Central memory CD8-positive, alpha-beta T cell (primary cell): Measurements from ENCODE around the gene NUDT22.
A peak's percentile ranks its signal among the peaks of the same experiment; 100 is the strongest.
"Not testable (repeated sequence)": the region's sequence is repeated elsewhere in the genome, so short reads cannot be mapped to it uniquely, and the experiment has no call there.

ENCODE experiments used
- ATAC-seq: fragments of 150-1000 bp; cut with Tn5 transposase; replicated peaks from 2 replicates; pipeline ENCODE4 v1.10.0; 2022; ENCODE audit warnings: mild to moderate bottlenecking, moderate FRiP score, moderate number of reproducible peaks; ENCODE audit not compliant: poor library complexity, severe bottlenecking; ENCODE audit errors: extremely low read depth
- DNase-seq, 2 donors: peaks; one replicate each; pipeline ENCODE4 v3.0.0; 2021; ENCODE audit warnings: low spot score in 2 of 2
- H3K27ac Mint-ChIP-seq: one replicate; pipeline ENCODE4 v1.8.0; 2022; ENCODE audit warnings: low read depth, mild to moderate bottlenecking, moderate library complexity, mixed read lengths
- H3K27me3 Mint-ChIP-seq: one replicate; pipeline ENCODE4 v1.8.0; 2022; ENCODE audit warnings: mixed read lengths
- H3K36me3 Mint-ChIP-seq: one replicate; pipeline ENCODE4 v1.8.0; 2022; ENCODE audit warnings: mild to moderate bottlenecking, moderate library complexity, mixed read lengths; ENCODE audit not compliant: insufficient read depth
- H3K4me1 Mint-ChIP-seq: one replicate; pipeline ENCODE4 v1.8.0; 2022; ENCODE audit warnings: mixed read lengths
- H3K4me3 Mint-ChIP-seq: one replicate; pipeline ENCODE4 v1.8.0; 2022; ENCODE audit warnings: mild to moderate bottlenecking, moderate library complexity, mixed read lengths
- H3K9me3 Mint-ChIP-seq: one replicate; pipeline ENCODE4 v1.8.0; 2022; ENCODE audit warnings: mixed read lengths

The NUDT22 gene

DNA sequence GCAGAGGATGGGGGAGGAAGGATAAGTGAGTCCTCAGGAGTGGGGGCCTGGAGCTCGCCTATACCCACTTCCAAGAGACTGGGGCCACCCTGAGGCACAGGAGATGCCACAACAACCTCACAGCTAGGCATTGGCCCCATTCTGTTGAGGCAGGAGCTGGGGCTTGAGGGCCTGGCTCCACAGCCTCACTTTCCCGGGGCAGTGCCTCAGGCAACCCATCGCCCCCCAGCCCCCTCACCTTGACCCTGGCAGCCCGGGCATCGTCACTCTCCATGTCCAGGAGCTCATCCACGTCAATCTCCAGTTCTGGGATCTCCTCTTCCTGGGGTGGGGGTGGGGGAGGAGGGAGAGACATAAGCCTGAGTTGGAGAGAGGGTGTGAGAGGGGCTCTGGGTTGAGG is 18.9 kb downstream of the NUDT22 start:
- Mint-ChIP-seq H3K9me3 (no peaks in the 10 kb centered on the region), H3K4me3 (peak overlapping the region; percentile 83), H3K36me3 (peaks cover 28% of the 10 kb centered on the region), H3K27me3 (no peaks in the 10 kb centered on the region), H3K27ac (peak overlapping the region; percentile 93), H3K4me1 (peaks cover 56% of the 10 kb centered on the region)
- DNase-seq (no peak), ATAC-seq (no peak)

DNA sequence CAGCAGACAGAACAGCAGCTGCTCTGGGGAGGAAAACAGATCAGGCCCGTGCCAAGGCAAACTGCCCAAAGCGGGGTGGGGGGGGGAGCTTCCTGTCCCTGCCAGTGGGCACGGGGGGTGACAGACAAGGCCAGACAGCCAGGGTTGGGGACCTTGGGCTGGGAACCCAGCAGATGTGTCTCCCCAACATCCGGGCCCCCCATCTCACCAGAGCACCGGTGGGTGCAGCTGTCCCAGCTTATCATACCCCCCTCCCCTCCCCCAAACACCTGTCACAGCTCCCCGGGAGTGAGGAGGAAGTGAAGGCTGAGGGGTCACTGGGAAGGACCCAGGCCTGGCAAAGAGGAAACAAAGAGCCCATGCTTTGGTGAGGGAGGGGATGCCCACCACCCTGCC is 19.3 kb downstream of the NUDT22 start:
- H3K9me3 Mint-ChIP-seq: no peaks in the 10 kb centered on the region
- H3K27ac Mint-ChIP-seq: peak overlapping the region; percentile 93
- peaks cover 27% of the 10 kb centered on the region for H3K36me3 Mint-ChIP-seq
- no peaks in the 10 kb centered on the region for H3K27me3 Mint-ChIP-seq
- peak overlapping the region; percentile 83 for H3K4me3 Mint-ChIP-seq
- peak in 1 of 2 donors; percentile 67 for DNase-seq
- peaks cover 51% of the 10 kb centered on the region for H3K4me1 Mint-ChIP-seq
- ATAC-seq: peak; percentile 20

DNA sequence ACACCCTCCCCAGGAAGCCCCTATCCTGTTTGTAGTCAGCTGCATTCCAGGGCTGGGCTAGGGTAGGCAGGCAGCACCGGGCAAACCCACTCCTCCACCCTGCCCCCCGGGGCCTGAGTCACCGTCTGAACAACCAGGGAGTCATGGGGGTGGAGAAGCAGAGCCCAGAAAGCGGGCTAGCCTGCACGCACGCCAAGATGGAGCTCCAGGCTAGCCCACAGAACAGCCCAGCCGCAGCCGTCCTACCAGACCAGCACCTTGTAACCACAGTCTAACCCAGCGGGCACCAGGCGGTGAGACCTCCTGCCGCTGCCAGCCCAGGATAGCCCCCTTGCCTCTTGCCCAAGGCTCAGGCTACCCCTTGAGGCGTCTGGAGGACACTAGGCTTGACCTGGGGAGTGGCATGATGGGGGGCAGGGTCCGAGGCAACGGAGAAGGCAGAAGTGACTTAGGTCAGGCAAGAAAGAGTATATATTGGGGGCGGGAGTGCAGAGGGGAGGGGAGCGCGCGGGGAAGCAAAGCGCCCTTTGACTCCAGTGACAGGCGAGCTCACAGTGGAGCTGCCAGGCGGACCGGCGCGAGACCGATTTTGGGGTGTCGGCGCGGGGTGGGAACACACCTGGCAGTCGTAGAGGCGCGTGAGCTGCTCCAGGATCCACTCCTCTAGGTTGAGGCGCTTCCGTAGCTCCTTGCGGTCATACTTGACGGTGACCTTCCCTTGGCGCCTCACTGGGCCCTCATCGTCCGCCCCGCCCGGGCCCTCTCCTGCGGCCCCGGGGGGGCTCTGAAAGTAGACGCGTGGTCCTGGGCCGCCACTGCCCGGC is 19.9 kb downstream of the NUDT22 start:
- Mint-ChIP-seq H3K4me1 (peaks cover 48% of the 10 kb centered on the region), H3K27ac (peak overlapping the region; percentile 93), H3K9me3 (no peaks in the 10 kb centered on the region), H3K27me3 (no peaks in the 10 kb centered on the region), H3K4me3 (peak overlapping the region; percentile 83), H3K36me3 (peaks cover 21% of the 10 kb centered on the region)
- DNase-seq (peak; percentile 44 to 61), ATAC-seq (peak; percentile 6)

DNA sequence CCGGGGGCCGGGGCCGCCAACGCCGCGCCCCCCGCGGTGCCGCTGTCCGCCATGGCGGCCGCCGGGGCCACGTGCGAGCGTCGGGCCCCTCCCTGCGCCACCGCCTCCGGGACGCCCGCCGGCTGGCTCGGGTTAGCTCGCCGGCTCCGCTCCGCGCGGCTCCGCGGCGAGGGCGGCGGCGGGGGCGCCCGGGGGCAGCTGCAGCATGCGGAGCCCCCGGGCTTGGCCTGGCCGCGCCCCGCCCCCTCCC is 20.5 kb downstream of the NUDT22 start:
- H3K36me3 Mint-ChIP-seq: peaks cover 17% of the 10 kb centered on the region
- H3K9me3 Mint-ChIP-seq, DNase-seq, H3K27me3 Mint-ChIP-seq: not testable (repeated sequence)
- H3K4me3 Mint-ChIP-seq: peak overlapping the region; percentile 83
- peaks cover 45% of the 10 kb centered on the region for H3K4me1 Mint-ChIP-seq
- H3K27ac Mint-ChIP-seq: peak overlapping the region; percentile 29
- ATAC-seq: peak; percentile 3

DNA sequence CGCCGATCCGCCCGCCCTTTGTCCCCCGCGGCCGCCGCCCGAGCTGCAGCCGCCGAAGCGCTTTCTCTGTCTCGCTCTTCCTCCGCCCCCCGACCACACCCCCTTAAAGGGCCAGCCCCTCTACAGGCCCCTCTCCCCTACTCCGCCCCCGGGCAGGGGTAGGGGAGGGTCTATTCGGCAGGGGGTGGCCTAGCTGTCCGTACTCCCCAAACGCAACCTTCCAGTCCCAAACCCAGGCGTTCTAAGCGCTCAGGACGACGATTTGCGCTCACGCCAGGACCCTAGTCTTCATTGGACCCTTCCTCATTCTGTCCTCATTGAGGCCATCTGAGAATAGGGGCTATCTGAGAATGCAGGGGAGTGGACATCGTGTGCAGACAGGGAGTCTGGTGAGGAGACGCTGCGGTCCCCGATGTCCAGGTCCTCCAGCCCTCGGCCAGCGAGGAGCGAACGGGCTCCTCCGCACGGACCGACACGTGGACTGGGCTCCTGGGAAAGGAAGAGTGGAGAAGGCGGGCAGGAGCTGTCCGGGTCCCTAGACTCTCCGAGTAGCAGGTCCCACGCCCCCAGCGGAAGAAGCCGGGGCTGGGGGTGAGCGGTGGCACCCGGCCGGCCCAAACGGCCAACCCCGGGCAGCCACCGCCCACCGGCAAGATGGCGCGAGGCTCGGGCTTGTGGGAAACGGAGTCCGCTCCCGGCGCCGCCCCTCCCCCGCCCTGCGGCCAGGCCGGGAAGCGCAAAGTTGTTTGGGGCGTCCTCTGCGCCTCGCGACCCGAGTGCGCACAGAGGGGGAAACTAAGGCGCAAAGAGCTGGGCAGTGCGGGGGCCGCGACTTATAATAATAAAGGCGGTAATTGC is 21.0 kb downstream of the NUDT22 start, which contains the start of gene PPP1R14B:
TSS of gene PPP1R14B (minus strand) at position 73 of the 858 bp plus-strand sequence. CDS start 270 bp downstream, outside the sequence.
- peak; percentile 53 to 56 for DNase-seq
- peaks cover 17% of the 10 kb centered on the region for H3K36me3 Mint-ChIP-seq
- peaks cover 47% of the 10 kb centered on the region for H3K4me1 Mint-ChIP-seq
- H3K9me3 Mint-ChIP-seq: no peaks in the 10 kb centered on the region
- ATAC-seq: peak; percentile 52
- H3K4me3 Mint-ChIP-seq: peak within 1 kb of the TSS; percentile 83
- no peaks in the 10 kb centered on the region for H3K27me3 Mint-ChIP-seq
- H3K27ac Mint-ChIP-seq: peak within 1 kb of the TSS; percentile 93

DNA sequence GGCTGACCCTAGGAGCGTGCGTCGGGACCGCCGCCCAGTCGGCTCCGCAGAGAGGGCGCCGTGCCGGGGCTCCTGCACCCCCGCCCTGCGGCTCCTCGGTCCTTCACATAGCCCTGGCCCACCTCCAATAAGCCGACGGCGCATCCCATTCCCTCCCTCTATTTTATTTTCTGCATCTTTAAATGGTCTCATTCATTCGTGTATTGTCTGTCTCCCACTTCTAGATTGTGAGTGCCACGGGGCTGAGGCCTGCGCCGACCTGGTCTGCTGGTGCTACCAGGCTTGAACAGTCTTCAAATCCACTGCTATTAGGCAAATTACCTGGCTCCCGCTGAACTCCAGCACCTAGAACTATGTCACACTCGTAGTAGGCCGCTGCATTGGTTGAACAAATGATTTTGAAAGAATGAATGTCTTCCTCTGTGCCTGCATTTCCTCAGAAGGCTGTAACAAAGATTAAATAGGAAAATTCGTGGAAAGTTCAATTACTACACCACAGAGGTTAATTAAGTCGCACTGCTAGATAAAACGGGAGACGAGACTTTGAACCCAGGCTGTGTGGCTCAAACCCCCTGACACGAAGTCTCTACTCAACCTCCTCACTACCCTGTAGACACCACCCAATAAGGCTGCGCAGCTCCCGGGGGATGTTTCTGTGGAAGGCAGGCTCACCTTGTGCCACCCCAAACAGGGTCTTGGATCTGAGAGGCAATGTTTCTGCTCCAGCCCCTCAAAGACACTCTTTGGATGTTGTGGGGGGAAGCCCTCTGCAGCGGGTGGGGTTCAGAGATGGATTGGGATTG is 21.9 kb downstream of the NUDT22 start:
- no peaks in the 10 kb centered on the region for H3K9me3 Mint-ChIP-seq
- no peaks in the 10 kb centered on the region for H3K27me3 Mint-ChIP-seq
- H3K27ac Mint-ChIP-seq: no peak overlapping the region
- H3K36me3 Mint-ChIP-seq: peaks cover 15% of the 10 kb centered on the region
- peak overlapping the region; percentile 83 for H3K4me3 Mint-ChIP-seq
- peaks cover 50% of the 10 kb centered on the region for H3K4me1 Mint-ChIP-seq
- ATAC-seq: no peak
- DNase-seq: no peak

DNA sequence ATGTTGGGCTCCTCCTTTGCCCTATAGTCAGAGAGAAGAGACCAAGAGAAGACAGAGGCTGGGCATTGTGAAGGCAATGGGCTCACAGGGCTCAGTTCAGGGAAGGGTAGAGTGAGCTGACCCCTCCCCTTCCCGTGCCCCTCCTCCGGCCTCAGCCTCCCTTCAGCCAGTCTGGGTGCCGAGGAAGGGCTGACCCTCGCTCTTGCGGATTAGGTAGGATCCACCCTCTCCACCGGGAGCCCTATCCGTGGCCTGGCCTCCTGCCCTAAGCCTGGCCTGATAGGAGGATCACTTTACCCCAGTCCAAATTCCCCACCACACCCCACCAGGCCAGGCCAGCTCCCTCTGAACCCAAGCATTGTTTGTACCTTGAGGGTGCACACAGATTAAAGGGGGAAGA is 22.5 kb downstream of the NUDT22 start:
- ATAC-seq (no peak), DNase-seq (no peak)
- H3K27ac Mint-ChIP-seq: no peak overlapping the region
- H3K36me3 Mint-ChIP-seq: peaks cover 14% of the 10 kb centered on the region
- peak overlapping the region; percentile 83 for H3K4me3 Mint-ChIP-seq
- peaks cover 44% of the 10 kb centered on the region for H3K4me1 Mint-ChIP-seq
- no peaks in the 10 kb centered on the region for H3K27me3 Mint-ChIP-seq
- H3K9me3 Mint-ChIP-seq: no peaks in the 10 kb centered on the region

DNA sequence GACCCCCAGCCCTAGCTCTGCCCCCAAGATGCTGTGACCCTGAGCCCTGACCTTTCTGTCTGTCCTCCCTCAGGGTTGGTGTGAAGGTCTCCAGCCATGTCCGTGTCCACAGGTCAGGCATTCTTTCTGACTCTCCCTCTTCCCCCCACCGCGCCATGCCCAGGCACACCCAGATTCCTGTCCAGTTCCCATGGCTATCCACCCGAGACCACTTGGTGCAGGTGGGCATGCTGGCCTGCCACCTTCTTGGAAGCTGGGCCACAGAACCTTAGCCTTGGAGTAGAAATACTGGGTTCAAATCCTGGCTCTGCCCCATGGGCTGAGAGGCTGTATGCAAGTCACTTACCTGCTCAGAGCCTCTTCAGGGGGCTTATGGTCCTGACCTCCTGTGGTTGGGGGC is 23.0 kb downstream of the NUDT22 start:
- Mint-ChIP-seq H3K4me3 (no peak overlapping the region), H3K36me3 (peaks cover 14% of the 10 kb centered on the region), H3K4me1 (peaks cover 45% of the 10 kb centered on the region), H3K9me3 (no peaks in the 10 kb centered on the region), H3K27me3 (no peaks in the 10 kb centered on the region), H3K27ac (no peak overlapping the region)
- DNase-seq (no peak), ATAC-seq (no peak)

DNA sequence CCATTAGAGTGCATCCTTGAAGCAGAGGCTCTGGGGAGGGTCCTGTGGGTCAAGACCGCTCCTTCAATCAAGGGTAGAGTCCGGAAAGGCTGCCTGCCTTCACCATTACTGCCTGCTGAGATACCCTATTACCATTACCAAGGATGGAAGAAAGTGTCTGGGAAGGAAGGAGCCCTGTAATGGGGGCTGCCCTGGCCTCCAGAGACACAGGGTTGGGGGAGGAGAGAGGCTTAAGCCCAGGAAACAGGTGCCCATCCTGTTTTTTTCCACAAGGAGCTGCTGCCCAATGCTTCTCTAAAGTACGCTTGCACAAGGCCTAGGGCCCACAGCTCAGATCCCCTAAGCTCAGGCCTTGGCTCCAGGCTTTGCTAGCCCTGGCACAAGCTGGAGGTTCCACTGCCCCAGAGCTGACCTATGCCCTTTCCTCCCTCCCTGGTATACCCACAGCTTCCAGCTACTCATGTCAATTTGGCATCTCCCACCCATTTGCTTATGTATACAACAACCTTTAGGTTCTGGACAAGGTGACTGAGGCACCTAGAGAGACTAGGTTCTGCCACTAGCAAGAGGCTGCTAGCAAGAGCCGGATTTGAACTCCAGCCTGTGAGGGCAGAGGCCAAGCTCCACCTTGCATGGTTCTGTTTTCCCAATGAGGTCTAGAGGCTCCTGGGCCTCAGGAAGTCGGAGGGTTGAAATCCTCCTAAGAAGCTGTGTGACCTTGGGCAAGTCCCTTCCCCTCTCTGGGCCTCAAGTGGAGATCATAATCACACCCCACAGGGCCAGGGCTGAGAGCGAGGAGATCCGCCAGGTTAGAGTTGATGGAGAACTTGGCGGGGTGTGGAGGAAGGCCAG is 23.7 kb downstream of the NUDT22 start:
- peak overlapping the region; percentile 42 for H3K4me3 Mint-ChIP-seq
- ATAC-seq: no peak
- DNase-seq: no peak
- H3K9me3 Mint-ChIP-seq: no peaks in the 10 kb centered on the region
- H3K36me3 Mint-ChIP-seq: peaks cover 14% of the 10 kb centered on the region
- no peaks in the 10 kb centered on the region for H3K27me3 Mint-ChIP-seq
- no peak overlapping the region for H3K27ac Mint-ChIP-seq
- peaks cover 44% of the 10 kb centered on the region for H3K4me1 Mint-ChIP-seq

DNA sequence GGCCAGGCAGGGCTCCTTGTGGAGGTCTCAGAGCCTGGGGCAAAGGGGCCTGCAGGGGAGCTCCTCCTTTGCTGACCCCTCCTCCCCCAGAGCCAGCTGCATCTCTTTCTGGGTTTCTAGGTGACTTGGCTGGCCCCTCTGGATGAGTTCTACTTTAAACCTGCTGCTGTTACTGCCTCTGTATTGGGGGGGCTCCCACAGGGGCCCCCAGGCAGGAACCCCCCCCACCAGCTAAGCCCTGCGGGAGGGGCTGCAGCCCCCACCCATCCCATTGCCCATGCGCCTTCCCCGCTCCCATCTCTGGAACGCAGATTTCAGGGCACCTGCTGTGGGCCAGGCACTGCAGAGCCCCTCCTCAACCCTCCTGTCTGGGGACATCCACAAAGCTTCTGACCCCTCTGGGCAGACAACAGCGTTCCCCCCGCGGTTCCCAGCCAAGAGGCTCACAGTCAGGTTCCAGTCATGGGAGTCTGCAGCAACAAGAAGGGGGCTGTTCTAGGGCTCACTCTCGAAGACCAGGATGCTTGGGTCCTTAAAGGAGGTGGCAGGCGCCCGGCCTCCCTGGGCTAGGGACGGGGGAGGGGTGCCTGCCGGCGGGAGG is 24.4 kb downstream of the NUDT22 start:
- Mint-ChIP-seq H3K27me3 (no peaks in the 10 kb centered on the region), H3K9me3 (no peaks in the 10 kb centered on the region), H3K4me1 (peaks cover 37% of the 10 kb centered on the region), H3K4me3 (peak overlapping the region; percentile 91), H3K27ac (no peak overlapping the region), H3K36me3 (peaks cover 10% of the 10 kb centered on the region)
- DNase-seq: no peak
- ATAC-seq: no peak

DNA sequence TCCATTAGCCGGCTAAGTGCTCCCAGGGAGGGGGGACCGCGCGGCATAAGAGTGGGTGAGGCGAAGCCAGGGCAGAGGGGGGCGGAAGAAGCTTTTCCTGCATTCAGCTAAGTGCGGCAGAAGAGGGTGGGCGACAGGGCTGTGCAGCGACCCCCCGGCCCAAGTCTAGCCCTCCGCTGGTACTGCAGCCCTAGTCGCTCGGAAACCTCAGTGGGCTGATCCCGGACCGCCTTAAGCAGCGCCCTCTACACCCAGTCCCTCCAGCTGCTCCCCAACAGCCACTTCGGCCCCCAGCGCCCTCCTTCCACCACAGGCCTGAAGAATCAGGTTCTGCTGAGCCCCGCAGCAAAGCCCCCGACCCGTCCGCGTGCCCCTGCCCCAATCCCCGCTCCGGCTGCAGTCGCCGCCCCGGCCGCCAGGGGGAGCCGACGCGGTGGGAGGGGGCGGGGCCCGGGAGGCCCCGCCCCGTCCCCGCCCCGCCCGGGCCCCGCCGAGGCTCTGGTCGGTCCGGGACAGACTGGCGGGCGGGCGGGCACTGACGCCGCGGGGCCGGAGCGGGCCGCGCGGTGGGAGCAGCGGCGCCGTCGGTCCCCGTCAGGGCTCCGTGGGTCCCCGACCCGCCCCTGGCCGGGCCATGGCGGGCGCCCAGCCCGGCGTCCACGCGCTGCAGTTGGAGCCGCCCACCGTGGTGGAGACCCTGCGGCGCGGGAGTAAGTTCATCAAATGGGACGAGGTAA is 25.1 kb downstream of the NUDT22 start, which contains the start of gene PLCB3:
TSS of gene PLCB3 (plus strand) at position 515 of the 737 bp plus-strand sequence. CDS start at position 635, 120 bp downstream.
- peaks cover 6% of the 10 kb centered on the region for H3K36me3 Mint-ChIP-seq
- peak within 1 kb of the TSS; percentile 91 for H3K4me3 Mint-ChIP-seq
- peaks cover 30% of the 10 kb centered on the region for H3K4me1 Mint-ChIP-seq
- peak in 1 of 2 donors; percentile 50 for DNase-seq
- no peaks in the 10 kb centered on the region for H3K9me3 Mint-ChIP-seq
- H3K27me3 Mint-ChIP-seq: no peaks in the 10 kb centered on the region
- peak; percentile 50 for ATAC-seq
- H3K27ac Mint-ChIP-seq: peak within 1 kb of the TSS; percentile 87
